ENCODE data around the gene ARGLU1.
A peak's percentile ranks its signal among the peaks of the same experiment; 100 is the strongest.

The ARGLU1 gene

GRCh38 chr13:106517109-106517847 lies 50.7 kb downstream of the ARGLU1 start:
- no peaks in the 10 kb centered on the region for H3K9me3 Mint-ChIP-seq
- H3K4me1 Mint-ChIP-seq (ENCODE audit: low read depth): no peaks in the 10 kb centered on the region
- peaks cover 27% of the 10 kb centered on the region for H3K27me3 Mint-ChIP-seq (ENCODE audit: low read depth)
- H3K27ac Mint-ChIP-seq: no peak overlapping the region
- H3K4me3 Mint-ChIP-seq: no peak overlapping the region
- H3K36me3 Mint-ChIP-seq (ENCODE audit: low read depth): no peaks in the 10 kb centered on the region

- Mint-ChIP-seq H3K36me3 (ENCODE audit: low read depth) (no peaks in the 10 kb centered on the region), H3K4me1 (ENCODE audit: low read depth) (no peaks in the 10 kb centered on the region), H3K9me3 (no peaks in the 10 kb centered on the region), H3K4me3 (no peak overlapping the region), H3K27me3 (ENCODE audit: low read depth) (peaks cover 24% of the 10 kb centered on the region), H3K27ac (no peak overlapping the region)
Measured at GRCh38 chr13:106515635-106516254, 52.2 kb downstream of the ARGLU1 start.

- peaks cover 20% of the 10 kb centered on the region for H3K27me3 Mint-ChIP-seq (ENCODE audit: low read depth)
- H3K9me3 Mint-ChIP-seq: no peaks in the 10 kb centered on the region
- no peaks in the 10 kb centered on the region for H3K4me1 Mint-ChIP-seq (ENCODE audit: low read depth)
- H3K27ac Mint-ChIP-seq: no peak overlapping the region
- no peaks in the 10 kb centered on the region for H3K36me3 Mint-ChIP-seq (ENCODE audit: low read depth)
- H3K4me3 Mint-ChIP-seq: no peak overlapping the region
Measured at GRCh38 chr13:106514928-106515634, 52.9 kb downstream of the ARGLU1 start.

- no peaks in the 10 kb centered on the region for H3K4me1 Mint-ChIP-seq (ENCODE audit: low read depth)
- no peaks in the 10 kb centered on the region for H3K36me3 Mint-ChIP-seq (ENCODE audit: low read depth)
- no peak overlapping the region for H3K4me3 Mint-ChIP-seq
- no peaks in the 10 kb centered on the region for H3K9me3 Mint-ChIP-seq
- H3K27me3 Mint-ChIP-seq (ENCODE audit: low read depth): peaks cover 17% of the 10 kb centered on the region
- H3K27ac Mint-ChIP-seq: no peak overlapping the region
Measured at GRCh38 chr13:106513025-106513983, 54.6 kb downstream of the ARGLU1 start.

- H3K27ac Mint-ChIP-seq: no peak overlapping the region
- no peaks in the 10 kb centered on the region for H3K9me3 Mint-ChIP-seq
- H3K36me3 Mint-ChIP-seq (ENCODE audit: low read depth): no peaks in the 10 kb centered on the region
- peak overlapping the region; percentile 46 for H3K4me3 Mint-ChIP-seq
- H3K4me1 Mint-ChIP-seq (ENCODE audit: low read depth): peaks cover 2% of the 10 kb centered on the region
- peaks cover 13% of the 10 kb centered on the region for H3K27me3 Mint-ChIP-seq (ENCODE audit: low read depth)
Measured at GRCh38 chr13:106507560-106508274, 60.2 kb downstream of the ARGLU1 start.

GRCh38 chr13:106506286-106506685 lies 61.7 kb downstream of the ARGLU1 start:
- Mint-ChIP-seq H3K9me3 (no peaks in the 10 kb centered on the region), H3K4me3 (no peak overlapping the region), H3K27me3 (ENCODE audit: low read depth) (peaks cover 19% of the 10 kb centered on the region)

GRCh38 chr13:106505732-106506131 lies 62.2 kb downstream of the ARGLU1 start:
- Mint-ChIP-seq H3K4me3 (no peak overlapping the region), H3K27ac (no peak overlapping the region), H3K4me1 (ENCODE audit: low read depth) (peaks cover 2% of the 10 kb centered on the region), H3K27me3 (ENCODE audit: low read depth) (peaks cover 19% of the 10 kb centered on the region), H3K9me3 (no peaks in the 10 kb centered on the region), H3K36me3 (ENCODE audit: low read depth) (no peaks in the 10 kb centered on the region)

More at GRCh38 chr13:106506286-106506685, 61.7 kb downstream of the ARGLU1 start:
- peaks cover 2% of the 10 kb centered on the region for H3K4me1 Mint-ChIP-seq (ENCODE audit: low read depth)
- no peak overlapping the region for H3K27ac Mint-ChIP-seq
- no peaks in the 10 kb centered on the region for H3K36me3 Mint-ChIP-seq (ENCODE audit: low read depth)

- H3K27me3 Mint-ChIP-seq (ENCODE audit: low read depth): peaks cover 24% of the 10 kb centered on the region
- H3K27ac Mint-ChIP-seq: no peak overlapping the region
- no peaks in the 10 kb centered on the region for H3K9me3 Mint-ChIP-seq
- no peaks in the 10 kb centered on the region for H3K36me3 Mint-ChIP-seq (ENCODE audit: low read depth)
- H3K4me3 Mint-ChIP-seq: no peak overlapping the region
- peaks cover 2% of the 10 kb centered on the region for H3K4me1 Mint-ChIP-seq (ENCODE audit: low read depth)
Measured at GRCh38 chr13:106505295-106505694, 62.6 kb downstream of the ARGLU1 start.

- Mint-ChIP-seq H3K36me3 (ENCODE audit: low read depth) (no peaks in the 10 kb centered on the region), H3K4me1 (ENCODE audit: low read depth) (peaks cover 2% of the 10 kb centered on the region), H3K27ac (no peak overlapping the region), H3K4me3 (no peak overlapping the region), H3K9me3 (no peaks in the 10 kb centered on the region), H3K27me3 (ENCODE audit: low read depth) (peaks cover 38% of the 10 kb centered on the region)
Measured at GRCh38 chr13:106503730-106504453, 64.0 kb downstream of the ARGLU1 start.

- no peaks in the 10 kb centered on the region for H3K36me3 Mint-ChIP-seq (ENCODE audit: low read depth)
- no peaks in the 10 kb centered on the region for H3K9me3 Mint-ChIP-seq
- no peak overlapping the region for H3K27ac Mint-ChIP-seq
- peaks cover 44% of the 10 kb centered on the region for H3K27me3 Mint-ChIP-seq (ENCODE audit: low read depth)
- peaks cover 2% of the 10 kb centered on the region for H3K4me1 Mint-ChIP-seq (ENCODE audit: low read depth)
- no peak overlapping the region for H3K4me3 Mint-ChIP-seq
Measured at GRCh38 chr13:106503272-106503671, 64.7 kb downstream of the ARGLU1 start.

- Mint-ChIP-seq H3K9me3 (no peaks in the 10 kb centered on the region), H3K27ac (no peak overlapping the region), H3K27me3 (ENCODE audit: low read depth) (peaks cover 61% of the 10 kb centered on the region), H3K36me3 (ENCODE audit: low read depth) (no peaks in the 10 kb centered on the region), H3K4me3 (no peak overlapping the region), H3K4me1 (ENCODE audit: low read depth) (no peaks in the 10 kb centered on the region)
Measured at GRCh38 chr13:106500445-106500844, 67.5 kb downstream of the ARGLU1 start.

- no peaks in the 10 kb centered on the region for H3K4me1 Mint-ChIP-seq (ENCODE audit: low read depth)
- no peak overlapping the region for H3K27ac Mint-ChIP-seq
- no peaks in the 10 kb centered on the region for H3K36me3 Mint-ChIP-seq (ENCODE audit: low read depth)
- H3K27me3 Mint-ChIP-seq (ENCODE audit: low read depth): peaks cover 58% of the 10 kb centered on the region
- H3K9me3 Mint-ChIP-seq: no peaks in the 10 kb centered on the region
- H3K4me3 Mint-ChIP-seq: no peak overlapping the region
Measured at GRCh38 chr13:106499896-106500295, 68.0 kb downstream of the ARGLU1 start.

- H3K27me3 Mint-ChIP-seq (ENCODE audit: low read depth): peaks cover 62% of the 10 kb centered on the region
- no peaks in the 10 kb centered on the region for H3K4me1 Mint-ChIP-seq (ENCODE audit: low read depth)
- no peaks in the 10 kb centered on the region for H3K36me3 Mint-ChIP-seq (ENCODE audit: low read depth)
- H3K9me3 Mint-ChIP-seq: no peaks in the 10 kb centered on the region
- no peak overlapping the region for H3K27ac Mint-ChIP-seq
- H3K4me3 Mint-ChIP-seq: no peak overlapping the region
Measured at GRCh38 chr13:106499113-106499512, 68.8 kb downstream of the ARGLU1 start.
